ENCODE measurements around the gene DCBLD2. TPM values are rescaled to one million over a fixed set of nuclear protein-coding genes. Genes with fewer than 3 reads are reported as not detected.

DCBLD2 gene
- total and polyA plus RNA-seq, 9 of the 15 experiments (the other 6 are each of a cell fraction or from before 2014, with no cell fraction given) = 2.7 to 14.6 (median 7.4) TPM

GRCh38 chr3:98746882-98747281, 154.6 kb downstream of the DCBLD2 start:
- no peaks in the 10 kb centered on the region for H3K79me2 ChIP-seq (ENCODE audit: control insufficient read depth, insufficient read depth, low read length)
- H4K20me1 ChIP-seq (replicated peaks; ENCODE audit: control insufficient read depth, insufficient read depth, low read length) = no peaks in the 10 kb centered on the region
- 0% methylated on average over 4 of the region's 4 CpGs for WGBS (ENCODE audit: insufficient coverage, low coverage, missing lambda C conversion rate)
- no peak overlapping the region for H3K27ac ChIP-seq (ENCODE audit: extremely low read depth, low read depth, low read length)
- ChIA-PET POLR2A (no interaction called here), CTCF (ENCODE audit: low intra/inter-chr PET ratio) (no interaction called here)
- DNase-seq (ENCODE audit: extremely low read depth in 1 of 4, low spot score in 3 of 4) (no peak), ATAC-seq (no peak), FAIRE-seq (no peak)
- no peak overlapping the region for H3K4me3 ChIP-seq
- intact Hi-C loops (cut with micrococcal nuclease) (no loop called here), in situ Hi-C loops (cut with MboI) (no loop called here)
- H3K4me2 ChIP-seq (ENCODE audit: insufficient read depth, low read length) = no peak overlapping the region
- BruUV-seq (replicated peaks) = no TSS peak
- H2AFZ ChIP-seq (ENCODE audit: low read depth, low read length) = no peak overlapping the region
- TF ChIP-seq ZNF197 (CRISPR knock-in tag; IDR thresholded peaks at IDR 0.05; ENCODE audit: low read depth) = no peak
- TF ChIP-seq ATF6 (CRISPR knock-in tag; IDR thresholded peaks at IDR 0.05) = no peak
- no peak for TF ChIP-seq NR2C1 (IDR thresholded peaks at IDR 0.05)
- no peak for TF ChIP-seq NR2C1 (tag; IDR thresholded peaks at IDR 0.05)
- TF ChIP-seq RHOXF2B (CRISPR knock-in tag; conservative IDR thresholded peaks at IDR 0.05) = no peak
- TF ChIP-seq CBFA2T3 (IDR thresholded peaks at IDR 0.05) = no peak
- TF ChIP-seq MTA2 (IDR thresholded peaks at IDR 0.05; ENCODE audit: low read depth) = no peak
- no peak for TF ChIP-seq CBX5 (IDR thresholded peaks at IDR 0.05; ENCODE audit: borderline replicate concordance, low read depth)
- no peak for TF ChIP-seq NUFIP1 (IDR thresholded peaks at IDR 0.05; ENCODE audit: partially characterized antibody)
- TF ChIP-seq MAFG (tag; conservative IDR thresholded peaks at IDR 0.05) = no peak
- TF ChIP-seq THAP12 (CRISPR knock-in tag; IDR thresholded peaks at IDR 0.05) = no peak
- TF ChIP-seq NELFE (IDR thresholded peaks at IDR 0.05; ENCODE audit: insufficient read depth, insufficient read length) = no peak
- no peak for TF ChIP-seq CHCHD3 (CRISPR knock-in tag; IDR thresholded peaks at IDR 0.05)
- no peak for TF ChIP-seq SFPQ (IDR thresholded peaks at IDR 0.05; ENCODE audit: low read depth, low read length)
- no peak for TF ChIP-seq TRIM28 (IDR thresholded peaks at IDR 0.05)
- no peak for TF ChIP-seq ARID1B (IDR thresholded peaks at IDR 0.05)
- TF ChIP-seq MYBL2 (IDR thresholded peaks at IDR 0.05; ENCODE audit: low read depth) = no peak
- TF ChIP-seq MYBL2 (CRISPR knock-in tag; IDR thresholded peaks at IDR 0.05; ENCODE audit: borderline replicate concordance) = no peak
- no peak for TF ChIP-seq ZFX (CRISPR knock-in tag; IDR thresholded peaks at IDR 0.05)
- H3K9me3 ChIP-seq (replicated peaks; ENCODE audit: control insufficient read depth, insufficient read depth, low read depth, low read length) = no peaks in the 10 kb centered on the region
- H3K9ac ChIP-seq (ENCODE audit: insufficient read depth in 1 of 2, low read depth in 2 of 2, low read length in 2 of 2) = no peak overlapping the region
- no peaks in the 10 kb centered on the region for H3K9me1 ChIP-seq (ENCODE audit: control insufficient read depth, insufficient read depth, low read length)
- no peaks in the 10 kb centered on the region for H3K4me1 ChIP-seq (replicated peaks in 1 of 2; ENCODE audit: control insufficient read depth in 2 of 2, insufficient read depth in 2 of 2, low read length in 2 of 2)
- no peaks in the 10 kb centered on the region for H3K36me3 ChIP-seq (ENCODE audit: control insufficient read depth, insufficient read depth, low read length)
- H3K27me3 ChIP-seq (ENCODE audit: control insufficient read depth in 2 of 2, insufficient read depth in 2 of 2, low read length in 2 of 2) = no peaks in the 10 kb centered on the region
